ENCODE measurements around the gene CEP104.

The CEP104 gene

GRCh38 chr1:3893190-3893589 is 36.2 kb upstream of the CEP104 start:
- DNase-seq: no peak

- no peak for DNase-seq
Measured at GRCh38 chr1:3892748-3893147, 35.7 kb upstream of the CEP104 start.

GRCh38 chr1:3891329-3891865 is 34.4 kb upstream of the CEP104 start:
- no peak for DNase-seq

- DNase-seq: no peak
Measured at GRCh38 chr1:3890389-3891328, 33.6 kb upstream of the CEP104 start.

- no peak for DNase-seq
Measured at GRCh38 chr1:3889936-3890335, 32.9 kb upstream of the CEP104 start.

- DNase-seq: no peak
Measured at GRCh38 chr1:3888301-3888700, 31.3 kb upstream of the CEP104 start.

- DNase-seq: no peak
Measured at GRCh38 chr1:3886691-3887090, 29.7 kb upstream of the CEP104 start.

GRCh38 chr1:3886106-3886670 is 29.2 kb upstream of the CEP104 start:
- no peak for DNase-seq

GRCh38 chr1:3885611-3886010 is 28.6 kb upstream of the CEP104 start:
- DNase-seq: no peak

GRCh38 chr1:3884966-3885365 is 28.0 kb upstream of the CEP104 start:
- no peak for DNase-seq

- no peak for DNase-seq
Measured at GRCh38 chr1:3883194-3883925, 26.3 kb upstream of the CEP104 start.

GRCh38 chr1:3881193-3881480 is 24.1 kb upstream of the CEP104 start:
- DNase-seq: no peak

- DNase-seq: no peak
Measured at GRCh38 chr1:3880429-3881192, 23.6 kb upstream of the CEP104 start.

- no peak for DNase-seq
Measured at GRCh38 chr1:3879787-3880428, 22.9 kb upstream of the CEP104 start.

- no peak for DNase-seq
Measured at GRCh38 chr1:3879099-3879498, 22.1 kb upstream of the CEP104 start.

GRCh38 chr1:3876716-3877115 is 19.7 kb upstream of the CEP104 start:
- DNase-seq: no peak

- no peak for DNase-seq
Measured at GRCh38 chr1:3874736-3875135, 17.7 kb upstream of the CEP104 start.

- DNase-seq: no peak
Measured at GRCh38 chr1:3872546-3872945, 15.5 kb upstream of the CEP104 start.

GRCh38 chr1:3871451-3871805 is 14.4 kb upstream of the CEP104 start:
- DNase-seq: no peak

- DNase-seq: no peak
Measured at GRCh38 chr1:3869751-3870301, 12.8 kb upstream of the CEP104 start.

- DNase-seq: no peak
Measured at GRCh38 chr1:3868464-3869006, 11.5 kb upstream of the CEP104 start.

GRCh38 chr1:3865606-3866160 is 8.7 kb upstream of the CEP104 start:
- no peak for DNase-seq
